K562 (cell line): Measurements from ENCODE around the gene TMEM107. TPM values are rescaled to one million over a fixed set of nuclear protein-coding genes. Genes with fewer than 3 reads are reported as not detected.
A peak's percentile ranks its signal among the peaks of the same experiment; 100 is the strongest.

ENCODE experiments used
- ATF1 ChIP-seq, 2 experiments: fragments of 450-650 bp in 1 of 2; IDR thresholded peaks; 2 replicates each; pipeline ENCODE4 v1.6.1; 2016; ENCODE audit warnings: missing compliant biosample characterization in 1 of 2, missing genetic modification characterization in 1 of 2
- CBX3 ChIP-seq, 2 experiments: IDR thresholded peaks; 1 replicate in 1 of 2; 2 replicates in 1 of 2; pipeline ENCODE4 v1.6.1; 2012; ENCODE audit warnings: inconsistent platforms in 2 of 2, low read length in 2 of 2, borderline replicate concordance in 1 of 2, control low read depth in 1 of 2
- GABPA ChIP-seq: fragments of 200-800 bp; sonication (Bioruptor generic); conservative IDR thresholded peaks from 2 replicates; pipeline ENCODE4 v1.6.1; 2016; ENCODE audit warnings: low read depth, missing genetic modification characterization, missing compliant biosample characterization
- HMGN3 ChIP-seq: IDR thresholded peaks from 2 replicates; pipeline ENCODE4 v1.6.1; 2011; ENCODE audit warnings: borderline replicate concordance, low read depth, mild to moderate bottlenecking, mixed read lengths, low read length; ENCODE audit not compliant: insufficient read length; ENCODE audit errors: extremely low read depth
- KAT7 ChIP-seq: sonication (generic); formaldehyde crosslinking; IDR thresholded peaks from 2 replicates; pipeline ENCODE4 v1.8.0; 2022; ENCODE audit warnings: missing genetic modification reagents, mild to moderate bottlenecking, borderline replicate concordance
- L3MBTL2 ChIP-seq: fragments of 450-650 bp; IDR thresholded peaks from 2 replicates; pipeline ENCODE4 v1.6.1; 2016; ENCODE audit warnings: mild to moderate bottlenecking, moderate library complexity
- MCM2 ChIP-seq: fragments of 450-650 bp; IDR thresholded peaks from 2 replicates; pipeline ENCODE4 v1.6.1; 2017; ENCODE audit warnings: low read depth, mild to moderate bottlenecking
- PHF8 ChIP-seq: fragments of 200-600 bp; sonication (generic); IDR thresholded peaks from 2 replicates; pipeline ENCODE4 v1.6.1; 2012; ENCODE audit warnings: mixed run types, mild to moderate bottlenecking, inconsistent platforms, low read length, moderate library complexity, borderline replicate concordance
- POLR2A ChIP-seq: fragments of 450-650 bp; conservative IDR thresholded peaks from 2 replicates; pipeline ENCODE4 v1.6.1; 2016
- POLR2AphosphoS5 ChIP-seq: IDR thresholded peaks from 2 replicates; pipeline ENCODE4 v1.6.1; 2011; ENCODE audit warnings: mild to moderate bottlenecking, low read depth, low read length, moderate library complexity; ENCODE audit not compliant: control insufficient read depth, insufficient read depth
- RBBP5 ChIP-seq: fragments of 200-600 bp; sonication (generic); IDR thresholded peaks from 2 replicates; pipeline ENCODE4 v1.6.1; 2012; ENCODE audit warnings: borderline replicate concordance, mild to moderate bottlenecking, low read length, control low read depth, inconsistent platforms; ENCODE audit not compliant: insufficient read depth, poor library complexity, severe bottlenecking
- RFX1 ChIP-seq: fragments of 450-650 bp; IDR thresholded peaks from 2 replicates; pipeline ENCODE4 v1.6.1; 2016; ENCODE audit warnings: mild to moderate bottlenecking, moderate library complexity
- SIN3A ChIP-seq, 2 experiments: fragments of 150-350 bp in 1 of 2; IDR thresholded peaks; 2 replicates each; pipeline ENCODE4 v1.6.1; 2011 to 2016; ENCODE audit warnings: borderline replicate concordance in 2 of 2, low read depth in 2 of 2, low read length in 2 of 2, mild to moderate bottlenecking in 2 of 2, moderate library complexity in 2 of 2; ENCODE audit not compliant: control insufficient read depth in 1 of 2
- SMAD3 ChIP-seq: fragments of 450-650 bp; formaldehyde crosslinking; conservative IDR thresholded peaks from 2 replicates; pipeline ENCODE4 v1.4.0; 2020; ENCODE audit warnings: mild to moderate bottlenecking
- SPI1 ChIP-seq: IDR thresholded peaks from 2 replicates; pipeline ENCODE4 v1.6.1; 2011; ENCODE audit warnings: low read depth, low read length, control low read depth, borderline replicate concordance
- TGIF2 ChIP-seq: sonication (generic); formaldehyde crosslinking; IDR thresholded peaks from 2 replicates; pipeline ENCODE4 v1.8.1; 2022; ENCODE audit warnings: mild to moderate bottlenecking, missing genetic modification reagents, moderate library complexity
- YY1 ChIP-seq, 3 experiments: IDR thresholded peaks; 2 replicates each; pipeline ENCODE4 v1.6.1; 2011; ENCODE audit warnings: low read length in 2 of 3, mild to moderate bottlenecking in 2 of 3, moderate library complexity in 2 of 3, borderline replicate concordance in 1 of 3, control low read depth in 1 of 3, low read depth in 1 of 3; ENCODE audit not compliant: insufficient read depth in 3 of 3, insufficient replicate concordance in 2 of 3, control insufficient read depth in 1 of 3, insufficient read length in 1 of 3; ENCODE audit errors: extremely low read depth in 1 of 3
- ZBTB7A ChIP-seq: IDR thresholded peaks from 2 replicates; pipeline ENCODE4 v1.6.1; 2011; ENCODE audit warnings: low read depth, mild to moderate bottlenecking, low read length, moderate library complexity, borderline replicate concordance; ENCODE audit not compliant: control insufficient read depth
- ZNF184 ChIP-seq: sonication (generic); formaldehyde crosslinking; IDR thresholded peaks from 2 replicates; pipeline ENCODE4 v1.5.0; 2020; ENCODE audit warnings: missing genetic modification reagents
- polyA plus RNA-seq, 8 experiments: library from polyadenylated mRNA; depleted of rRNA in 4 of 8; stranded (reverse) in 5 of 8; unstranded in 3 of 8; fragments of >200 nt; fragmentation: Nextera tagmentation in 2 of 8; fragmentation: Illumina TruSeq in 1 of 8; extraction: Ambion mirVana in 2 of 8; extraction: Trizol in 1 of 8; gene quantifications; 2 replicates each; pipeline versions ENCODE4 v1.2.1 to v1.2.3, GENCODE V29; 2011 to 2014; ENCODE audit warnings: inconsistent platforms in 1 of 8, missing spikeins in 1 of 8
- total RNA-seq, 7 experiments: library from RNA; depleted of rRNA in 6 of 7; stranded (reverse); fragments of >200 nt in 6 of 7; fragmentation: Illumina TruSeq in 2 of 7; extraction: Trizol in 2 of 7; gene quantifications; 2 replicates each; pipeline versions ENCODE4 v1.2.1 to v1.2.3, GENCODE V29; 2011 to 2021; ENCODE audit warnings: low replicate concordance in 1 of 7
- TF ChIP-seq, protein P1 (sequence below), 3 experiments: IDR thresholded peaks in 2 of 3; conservative IDR thresholded peaks in 1 of 3; 2 replicates each; pipeline ENCODE4 v1.5.1; 2011 to 2012; ENCODE audit warnings: low read length in 3 of 3, mild to moderate bottlenecking in 3 of 3, control low read depth in 2 of 3, improper control_type of control experiment in 1 of 3, inconsistent platforms in 1 of 3, low read depth in 1 of 3, mixed read lengths in 1 of 3, moderate library complexity in 1 of 3; ENCODE audit not compliant: insufficient read depth in 2 of 3
- TF ChIP-seq, protein P2 (sequence below): fragments of 250-450 bp; sonication (Bioruptor Pico); IDR thresholded peaks from 2 replicates; pipeline ENCODE4 v1.8.0; 2021; ENCODE audit warnings: mild to moderate bottlenecking, moderate library complexity

Gene TMEM107
- total and polyA plus RNA-seq, 9 of the 15 experiments (the other 6 are each of a cell fraction or from before 2014, with no cell fraction given) = 7.1 to 26.2 (median 16.9) TPM

DNA sequence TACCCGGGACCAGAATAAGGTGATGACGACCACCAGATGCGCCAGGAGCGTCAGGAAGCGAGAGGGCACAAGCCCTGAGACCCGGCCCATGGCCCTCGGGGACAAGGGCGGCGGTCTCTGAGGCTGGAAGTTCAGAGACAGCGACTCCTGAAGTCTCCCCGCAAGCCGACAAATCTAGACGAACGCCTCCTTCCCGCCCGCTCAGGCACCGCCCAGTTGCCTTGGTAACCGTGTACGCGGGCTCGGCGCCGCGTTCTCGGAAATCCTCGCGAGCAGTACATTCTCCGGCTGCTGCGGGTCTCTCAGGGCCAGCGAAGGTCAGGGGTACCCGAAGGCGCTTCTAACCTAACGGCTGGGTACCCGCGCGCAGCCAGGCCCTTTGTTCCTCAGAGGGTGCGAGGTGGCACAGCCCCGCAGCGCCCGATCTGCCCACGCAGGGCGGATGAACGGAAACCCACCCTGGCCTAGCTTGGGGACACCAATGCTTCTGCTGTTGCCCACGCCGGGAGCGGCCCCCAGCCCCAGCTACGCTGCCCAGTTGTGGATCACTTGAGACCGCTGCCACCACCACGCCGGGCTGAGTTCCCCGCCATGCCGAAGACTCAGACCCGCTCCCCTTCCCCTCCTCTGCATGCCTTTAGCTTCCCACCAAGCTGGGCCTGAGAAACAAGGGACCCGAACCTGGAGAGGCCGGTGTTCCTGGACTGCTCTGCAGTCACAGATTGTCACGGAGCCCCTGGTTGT, at the start of gene TMEM107 (continued):
- TF ChIP-seq, protein P1, sequence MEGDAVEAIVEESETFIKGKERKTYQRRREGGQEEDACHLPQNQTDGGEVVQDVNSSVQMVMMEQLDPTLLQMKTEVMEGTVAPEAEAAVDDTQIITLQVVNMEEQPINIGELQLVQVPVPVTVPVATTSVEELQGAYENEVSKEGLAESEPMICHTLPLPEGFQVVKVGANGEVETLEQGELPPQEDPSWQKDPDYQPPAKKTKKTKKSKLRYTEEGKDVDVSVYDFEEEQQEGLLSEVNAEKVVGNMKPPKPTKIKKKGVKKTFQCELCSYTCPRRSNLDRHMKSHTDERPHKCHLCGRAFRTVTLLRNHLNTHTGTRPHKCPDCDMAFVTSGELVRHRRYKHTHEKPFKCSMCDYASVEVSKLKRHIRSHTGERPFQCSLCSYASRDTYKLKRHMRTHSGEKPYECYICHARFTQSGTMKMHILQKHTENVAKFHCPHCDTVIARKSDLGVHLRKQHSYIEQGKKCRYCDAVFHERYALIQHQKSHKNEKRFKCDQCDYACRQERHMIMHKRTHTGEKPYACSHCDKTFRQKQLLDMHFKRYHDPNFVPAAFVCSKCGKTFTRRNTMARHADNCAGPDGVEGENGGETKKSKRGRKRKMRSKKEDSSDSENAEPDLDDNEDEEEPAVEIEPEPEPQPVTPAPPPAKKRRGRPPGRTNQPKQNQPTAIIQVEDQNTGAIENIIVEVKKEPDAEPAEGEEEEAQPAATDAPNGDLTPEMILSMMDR (IDR thresholded peaks at IDR 0.05 in 2 of 3, conservative IDR thresholded peaks at IDR 0.05 in 1 of 3; ENCODE audit: insufficient read depth in 2 of 3, low read depth in 1 of 3, low read length in 3 of 3) = peak in 2 of 3 experiments; percentile 6 to 18; a peak in 1 of 6 replicates
- peak; percentile 97 for TF ChIP-seq RFX1
- TF ChIP-seq SPI1 = no peak
- TF ChIP-seq PHF8 = peak; percentile 57; the same call in 1 of the 2 replicates
- TF ChIP-seq HMGN3 = peak; percentile 24
- TF ChIP-seq MCM2 = no peak
- TF ChIP-seq CBX3 (IDR thresholded peaks at IDR 0.05; ENCODE audit: borderline replicate concordance in 1 of 2, low read length in 2 of 2) = no peak
- peak in 1 of 3 experiments; percentile 14 for TF ChIP-seq YY1 (IDR thresholded peaks at IDR 0.05; ENCODE audit: borderline replicate concordance in 1 of 3, control insufficient read depth in 1 of 3, extremely low read depth in 1 of 3, insufficient read depth in 3 of 3, insufficient read length in 1 of 3, insufficient replicate concordance in 2 of 3, low read depth in 1 of 3, low read length in 2 of 3)
- peak; percentile 45; the same call in 1 of the 2 replicates for TF ChIP-seq L3MBTL2
- TF ChIP-seq TGIF2 (CRISPR knock-in tag) = no peak
- TF ChIP-seq, protein P2, sequence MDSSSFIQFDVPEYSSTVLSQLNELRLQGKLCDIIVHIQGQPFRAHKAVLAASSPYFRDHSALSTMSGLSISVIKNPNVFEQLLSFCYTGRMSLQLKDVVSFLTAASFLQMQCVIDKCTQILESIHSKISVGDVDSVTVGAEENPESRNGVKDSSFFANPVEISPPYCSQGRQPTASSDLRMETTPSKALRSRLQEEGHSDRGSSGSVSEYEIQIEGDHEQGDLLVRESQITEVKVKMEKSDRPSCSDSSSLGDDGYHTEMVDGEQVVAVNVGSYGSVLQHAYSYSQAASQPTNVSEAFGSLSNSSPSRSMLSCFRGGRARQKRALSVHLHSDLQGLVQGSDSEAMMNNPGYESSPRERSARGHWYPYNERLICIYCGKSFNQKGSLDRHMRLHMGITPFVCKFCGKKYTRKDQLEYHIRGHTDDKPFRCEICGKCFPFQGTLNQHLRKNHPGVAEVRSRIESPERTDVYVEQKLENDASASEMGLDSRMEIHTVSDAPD = no peak
- peak; percentile 67 for TF ChIP-seq POLR2A
- no peak for TF ChIP-seq ATF1 (CRISPR knock-in tag; IDR thresholded peaks at IDR 0.05)
- 0 out of 2 replicates have a peak, but pooled peaks have one; percentile 8 for TF ChIP-seq ATF1 (tag; IDR thresholded peaks at IDR 0.05)
- peak; percentile 24 for TF ChIP-seq RBBP5
- TF ChIP-seq POLR2AphosphoS5 = 0 out of 2 replicates have a peak, but pooled peaks have one; percentile 24
- no peak for TF ChIP-seq ZNF184 (CRISPR knock-in tag)
- TF ChIP-seq ZBTB7A = peak; percentile 68; the same call in 1 of the 2 replicates
- no peak for TF ChIP-seq SMAD3 (CRISPR knock-in tag)
- TF ChIP-seq GABPA = no peak
- peak; percentile 54 to 61; a peak in 1 of 4 replicates for TF ChIP-seq SIN3A (IDR thresholded peaks at IDR 0.05; ENCODE audit: borderline replicate concordance in 2 of 2, control insufficient read depth in 1 of 2, low read depth in 2 of 2, low read length in 2 of 2)
- TF ChIP-seq KAT7 (CRISPR knock-in tag) = no peak
